HG03558 (cell line): ENCODE data around the gene OXCT2.

Experiments
- ATAC-seq: cut with Tn5 transposase; IDR thresholded peaks from one replicate; pipeline ENCODE4 v1.9.1; 2021; ENCODE audit warnings: moderate number of reproducible peaks; ENCODE audit not compliant: unreplicated experiment; ENCODE audit errors: extremely low read depth

Gene OXCT2

DNA sequence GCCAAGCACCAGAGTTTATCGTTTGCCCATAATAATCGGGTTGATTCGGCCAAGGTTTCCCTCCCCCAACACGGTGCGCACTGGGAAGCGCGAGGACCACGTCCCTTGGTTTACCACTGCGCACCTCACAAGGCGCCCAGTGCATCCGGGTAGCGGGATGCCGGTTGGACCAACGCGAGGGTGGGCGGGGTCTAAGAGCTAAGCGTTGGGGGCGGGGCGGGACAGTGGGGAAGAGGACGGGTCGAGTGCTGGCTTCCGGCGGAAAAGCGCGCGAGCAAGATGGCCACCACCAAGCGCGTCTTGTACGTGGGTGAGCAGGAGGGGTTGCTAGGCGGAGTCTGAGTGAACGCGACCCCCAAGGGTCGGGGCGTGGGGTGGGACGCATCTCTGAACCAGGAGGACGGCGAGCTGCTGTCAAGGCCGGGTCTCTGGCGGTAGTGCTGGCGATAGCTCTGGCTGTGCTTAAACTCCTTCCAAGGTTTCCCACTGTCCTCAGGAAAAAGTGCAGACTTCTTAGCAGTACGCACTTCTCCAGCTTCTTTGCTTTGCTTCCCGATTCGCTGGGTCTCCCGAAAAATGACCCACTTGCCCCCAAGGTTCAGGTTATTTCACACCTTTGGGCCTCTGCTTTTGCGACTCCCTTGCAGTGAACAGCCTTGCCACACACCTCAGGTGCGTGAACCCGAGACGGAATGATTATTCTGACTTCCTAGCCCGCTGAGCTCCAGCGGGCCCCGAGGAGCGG, 32.4 kb downstream of the OXCT2 start, which contains the start of gene PPIE:
Gene PPIE, plus strand, starts transcription at position 261 of the 745 bp plus-strand sequence. Its CDS starts 19 bp downstream, at position 280.
- ATAC-seq, result no peak

GRCh38 chr1:39737546-39738169, 33.5 kb downstream of the OXCT2 start:
- no peak for ATAC-seq

DNA sequence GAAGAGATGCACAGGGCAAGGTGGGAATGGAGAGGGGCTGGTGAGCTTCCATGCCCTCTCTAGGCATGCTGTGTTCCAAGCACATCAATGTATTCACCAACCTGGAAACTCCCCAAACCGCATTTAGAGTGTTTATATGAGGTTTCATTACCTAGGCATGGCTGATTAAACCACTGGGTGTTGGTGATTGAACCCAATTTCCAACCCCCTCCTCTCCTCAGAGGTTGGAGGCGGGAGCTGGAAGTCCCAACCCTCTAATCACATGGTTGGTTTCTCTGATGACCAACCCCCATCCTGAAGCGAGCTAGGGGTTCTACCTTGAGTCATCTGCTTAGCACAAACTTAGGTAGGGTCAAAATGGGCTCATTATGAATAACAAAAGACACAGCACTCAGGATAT, 35.4 kb downstream of the OXCT2 start:
- no peak for ATAC-seq

GRCh38 chr1:39733161-39733560, 38.0 kb downstream of the OXCT2 start:
- no peak for ATAC-seq

GRCh38 chr1:39732730-39733129, 38.4 kb downstream of the OXCT2 start:
- ATAC-seq, result no peak

DNA sequence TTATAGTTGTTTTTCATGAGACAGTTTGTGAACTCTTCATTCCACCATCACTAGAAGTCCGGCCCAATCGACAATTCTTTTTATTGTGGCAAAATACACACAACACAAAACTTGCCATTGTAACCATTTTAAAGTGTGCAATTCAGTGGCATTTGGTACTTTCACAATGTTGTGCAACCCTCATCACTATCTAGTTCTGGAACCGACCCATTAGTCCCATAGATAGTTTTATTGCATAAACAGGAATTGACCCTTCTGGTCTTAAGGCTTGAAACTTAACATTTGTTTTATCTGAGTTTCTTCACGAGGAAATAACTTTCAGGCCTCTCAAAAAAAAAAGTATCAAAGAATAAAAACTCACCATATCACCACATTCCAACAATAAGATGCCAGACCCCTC, 41.3 kb downstream of the OXCT2 start:
- ATAC-seq, result no peak

GRCh38 chr1:39729030-39729429, 42.1 kb downstream of the OXCT2 start:
- no peak for ATAC-seq

DNA sequence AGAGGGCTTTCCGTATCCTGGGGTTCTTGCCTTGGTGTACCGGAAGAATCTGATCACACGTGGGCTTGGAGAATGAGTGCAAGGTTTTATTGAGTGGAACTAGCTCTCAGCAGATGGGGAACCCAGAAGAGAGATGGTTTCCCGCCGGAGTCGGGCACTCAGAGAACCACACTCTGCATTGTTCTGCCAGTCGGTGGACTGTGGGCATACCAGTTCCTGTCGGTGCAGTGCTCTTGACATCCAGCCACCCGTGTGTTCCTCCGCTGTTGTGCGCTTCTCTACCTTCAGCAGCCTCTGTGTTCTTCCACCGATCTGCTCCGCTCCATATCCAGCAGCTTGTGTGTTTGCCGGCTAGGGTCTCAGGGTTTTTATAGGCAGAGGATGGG, 43.2 kb downstream of the OXCT2 start:
- no peak for ATAC-seq

- no peak for ATAC-seq
These were observed 43.8 kb downstream of the OXCT2 start for GRCh38 chr1:39727221-39727931.

DNA sequence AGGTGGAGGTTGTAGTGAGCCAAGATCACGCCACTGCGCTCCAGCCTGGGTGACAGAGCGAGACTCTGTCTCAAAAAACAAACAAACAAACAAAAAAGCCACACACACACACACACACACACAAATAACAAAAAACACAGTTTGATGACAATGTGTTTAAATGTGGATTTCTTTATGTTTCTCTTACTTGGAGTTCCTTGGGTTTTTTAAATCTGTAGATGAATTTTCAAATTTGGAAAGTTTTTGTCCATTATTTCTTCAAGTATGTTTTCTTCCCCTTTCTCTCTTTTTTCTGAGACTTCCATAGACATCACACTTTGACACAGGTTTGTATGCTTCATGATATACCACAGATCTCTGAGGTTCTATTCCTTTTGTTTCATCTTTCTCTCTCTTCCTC, 44.5 kb downstream of the OXCT2 start:
- ATAC-seq, result no peak

- no peak for ATAC-seq
These were observed 48.7 kb downstream of the OXCT2 start for GRCh38 chr1:39722495-39722894.

DNA sequence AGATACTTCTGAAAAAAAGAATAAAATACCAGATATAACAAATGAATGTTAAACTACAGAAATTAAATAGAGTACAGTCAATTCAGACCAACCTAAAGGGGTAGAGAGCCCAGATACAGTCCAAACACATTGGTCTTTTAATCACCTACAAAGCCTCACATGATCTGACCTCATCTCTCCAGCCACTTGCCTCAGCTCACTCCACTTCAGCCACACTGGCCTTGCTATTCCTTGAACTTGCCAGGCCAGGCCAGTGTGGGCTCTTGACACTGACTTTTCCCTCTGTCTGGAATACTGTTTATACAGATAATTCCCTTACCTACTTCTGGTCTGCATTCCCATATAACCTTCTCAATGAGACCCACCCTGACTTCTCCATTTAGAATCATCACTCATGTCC, 49.5 kb downstream of the OXCT2 start:
- ATAC-seq, result no peak

- ATAC-seq, result no peak
These were observed 50.8 kb downstream of the OXCT2 start for GRCh38 chr1:39720094-39720999.
